NCI-H69 (cell line): Measurements from ENCODE around the gene HIVEP1.
"Not testable (repeated sequence)": the region's sequence is repeated elsewhere in the genome, so short reads cannot be mapped to it uniquely, and the experiment has no call there.

Experiments
- DNase-seq: peaks from one replicate; lab custom pipeline; 2025; lab: John Stamatoyannopoulos, UW

The HIVEP1 gene

DNA sequence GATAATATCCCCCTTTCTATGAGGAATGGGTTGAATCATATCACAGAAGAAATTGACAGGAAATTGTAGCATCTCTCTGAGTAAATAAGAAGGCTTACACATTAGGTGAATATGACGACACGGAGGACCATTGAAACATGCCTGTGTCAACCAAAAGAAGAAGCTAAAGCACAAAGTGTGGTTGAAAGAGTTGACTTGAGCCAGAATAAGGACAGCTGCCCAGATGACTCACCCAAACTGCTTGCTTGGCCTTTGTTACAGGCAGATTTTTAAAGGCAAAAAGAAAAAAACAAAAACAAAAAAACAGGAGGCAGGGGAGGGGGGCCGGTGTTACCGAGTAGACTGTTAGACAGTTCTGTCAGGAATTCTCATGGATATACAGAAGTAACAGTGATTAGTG lies 148.2 kb downstream of the HIVEP1 start:
- DNase-seq, result no peak

DNA sequence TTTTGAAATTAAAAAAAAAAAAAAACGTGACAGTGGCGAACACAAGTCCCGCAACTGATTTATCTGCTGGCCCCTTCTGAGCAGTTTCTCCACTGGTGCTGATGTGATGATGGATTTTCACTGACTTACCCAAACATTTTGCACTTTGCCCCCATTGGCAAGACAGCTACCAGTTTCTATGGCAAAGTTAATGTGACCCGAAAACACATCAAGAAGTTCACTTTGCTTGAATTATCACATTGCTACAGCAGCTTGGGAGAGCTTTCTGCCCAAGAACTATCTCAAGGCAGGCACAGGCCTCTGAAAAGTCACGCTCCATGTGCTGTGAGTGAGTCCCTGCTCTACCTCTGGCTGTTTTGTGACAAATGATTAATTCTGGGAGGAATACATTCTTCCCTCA lies 150.1 kb downstream of the HIVEP1 start:
- no peak for DNase-seq

DNA sequence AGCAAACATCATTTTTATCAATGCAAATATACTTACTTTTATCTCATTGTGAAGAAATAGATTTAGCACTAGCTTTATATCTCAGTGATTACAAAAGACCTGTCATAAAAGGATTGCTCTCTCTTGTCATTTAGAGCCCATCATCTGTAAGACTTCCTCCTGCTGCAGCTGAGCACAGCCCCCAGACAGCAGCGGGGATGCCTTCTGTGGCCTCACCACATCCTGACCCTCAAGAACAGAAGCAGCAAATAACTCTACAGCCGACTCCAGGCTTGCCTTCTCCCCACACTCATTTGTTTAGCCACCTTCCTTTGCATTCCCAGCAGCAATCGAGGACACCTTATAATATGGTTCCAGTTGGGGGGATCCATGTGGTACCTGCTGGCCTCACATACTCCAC lies 151.0 kb downstream of the HIVEP1 start:
- no peak for DNase-seq

DNA sequence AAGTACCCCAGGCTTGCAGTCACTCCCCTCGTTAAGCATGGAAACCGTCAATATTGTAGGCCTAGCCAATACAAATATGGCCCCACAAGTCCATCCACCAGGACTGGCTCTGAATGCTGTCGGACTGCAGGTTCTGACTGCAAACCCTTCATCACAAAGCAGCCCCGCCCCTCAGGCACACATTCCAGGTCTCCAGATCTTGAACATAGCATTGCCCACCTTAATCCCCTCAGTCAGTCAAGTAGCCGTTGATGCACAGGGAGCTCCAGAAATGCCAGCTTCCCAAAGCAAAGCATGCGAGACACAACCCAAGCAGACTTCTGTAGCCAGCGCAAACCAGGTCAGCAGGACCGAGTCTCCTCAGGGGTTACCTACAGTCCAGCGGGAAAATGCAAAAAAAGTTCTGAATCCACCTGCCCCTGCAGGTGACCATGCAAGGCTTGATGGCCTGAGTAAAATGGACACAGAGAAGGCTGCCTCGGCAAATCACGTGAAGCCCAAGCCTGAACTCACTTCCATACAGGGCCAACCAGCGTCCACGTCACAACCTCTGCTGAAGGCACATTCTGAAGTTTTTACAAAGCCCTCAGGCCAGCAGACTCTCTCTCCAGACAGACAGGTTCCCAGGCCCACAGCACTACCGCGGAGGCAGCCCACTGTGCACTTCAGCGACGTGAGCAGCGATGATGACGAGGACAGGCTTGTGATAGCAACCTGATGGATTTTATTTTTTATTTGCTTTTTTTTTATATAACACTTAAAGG lies 151.8 kb downstream of the HIVEP1 start:
- no peak for DNase-seq

GRCh38 chr6:12164508-12164770 lies 152.3 kb downstream of the HIVEP1 start:
- DNase-seq, result no peak

- DNase-seq, result no peak
These were observed 153.2 kb downstream of the HIVEP1 start for GRCh38 chr6:12165297-12165696.

DNA sequence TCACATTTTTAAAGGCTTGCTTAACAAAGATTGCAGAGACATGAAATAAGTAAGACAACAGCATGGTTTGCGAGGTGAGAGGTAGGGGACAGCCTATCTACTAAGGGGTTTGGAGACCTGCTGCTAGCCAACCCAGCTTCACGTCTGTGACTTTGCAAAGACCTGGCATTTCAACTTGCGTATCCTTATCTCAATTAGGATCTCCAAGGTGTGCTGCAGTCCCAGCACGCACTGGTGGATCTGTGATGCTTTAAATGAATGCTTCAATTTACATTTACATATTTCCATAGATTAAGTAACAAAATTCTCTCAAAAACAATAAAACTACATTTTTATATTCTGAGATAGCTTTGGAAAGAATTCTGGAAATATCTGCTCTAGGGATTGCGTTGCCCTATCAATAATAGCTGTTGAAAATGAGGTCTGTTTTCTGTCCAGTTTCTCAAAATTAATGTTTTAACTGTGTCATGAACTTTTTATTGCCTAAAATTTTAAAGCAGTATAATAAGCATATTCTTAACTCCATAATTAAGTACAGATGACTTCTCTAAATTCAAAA lies 153.7 kb downstream of the HIVEP1 start:
- no peak for DNase-seq

DNA sequence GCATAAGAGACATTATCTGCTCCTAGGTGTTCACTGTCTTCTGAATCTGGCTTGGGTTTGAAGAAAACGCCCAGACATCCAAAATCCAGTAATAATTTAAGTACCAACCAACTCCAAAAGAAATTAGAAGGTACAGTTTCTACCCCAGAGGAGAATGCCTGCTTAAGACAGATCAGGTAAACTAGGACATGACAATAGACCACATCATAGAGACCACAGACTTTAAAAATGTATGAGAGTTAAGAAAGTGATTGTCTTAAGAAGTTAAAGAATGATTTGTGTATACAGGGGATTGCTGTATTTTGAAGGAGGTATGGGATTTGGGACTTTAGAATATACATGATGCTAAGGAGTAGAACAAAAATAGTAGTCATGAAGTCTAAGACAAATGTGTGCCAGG lies 157.3 kb downstream of the HIVEP1 start:
- DNase-seq, result no peak

GRCh38 chr6:12170351-12171092 lies 158.4 kb downstream of the HIVEP1 start:
- DNase-seq, result no peak

DNA sequence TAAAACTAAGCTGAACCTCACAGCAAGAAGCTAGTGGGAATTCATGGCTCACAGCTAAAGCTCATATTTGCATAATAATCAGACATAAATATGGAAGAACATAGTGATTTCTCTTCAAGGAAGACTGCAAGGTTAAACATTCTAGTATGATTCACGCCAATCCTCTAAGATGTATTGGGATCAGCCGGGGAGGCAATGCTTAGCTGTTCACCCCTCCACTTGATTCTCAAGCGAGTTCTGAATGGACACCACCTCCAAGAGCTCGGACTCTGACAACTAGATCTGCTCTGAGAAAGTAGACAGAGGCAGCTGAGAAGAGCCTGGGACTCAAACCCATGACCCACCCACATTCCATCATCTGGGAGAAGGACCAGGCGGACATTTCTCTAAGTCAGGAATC lies 159.6 kb downstream of the HIVEP1 start:
- DNase-seq, result no peak

- peak; percentile 34 for DNase-seq
These were observed 160.5 kb downstream of the HIVEP1 start for GRCh38 chr6:12172572-12172971.

- no peak for DNase-seq
These were observed 161.1 kb downstream of the HIVEP1 start for GRCh38 chr6:12173181-12173580.

- no peak for DNase-seq
These were observed 161.5 kb downstream of the HIVEP1 start for GRCh38 chr6:12173661-12174060.

- no peak for DNase-seq
These were observed 162.8 kb downstream of the HIVEP1 start for GRCh38 chr6:12174878-12175277.

GRCh38 chr6:12175626-12176025 lies 163.5 kb downstream of the HIVEP1 start:
- DNase-seq, result no peak

GRCh38 chr6:12176782-12177181 lies 164.7 kb downstream of the HIVEP1 start:
- not testable (repeated sequence) for DNase-seq

- DNase-seq, result peak; percentile 17
These were observed 166.4 kb downstream of the HIVEP1 start for GRCh38 chr6:12178521-12178920.

GRCh38 chr6:12181481-12181880 lies 169.4 kb downstream of the HIVEP1 start:
- no peak for DNase-seq

GRCh38 chr6:12182676-12183075 lies 170.6 kb downstream of the HIVEP1 start:
- peak; percentile 26 for DNase-seq

DNA sequence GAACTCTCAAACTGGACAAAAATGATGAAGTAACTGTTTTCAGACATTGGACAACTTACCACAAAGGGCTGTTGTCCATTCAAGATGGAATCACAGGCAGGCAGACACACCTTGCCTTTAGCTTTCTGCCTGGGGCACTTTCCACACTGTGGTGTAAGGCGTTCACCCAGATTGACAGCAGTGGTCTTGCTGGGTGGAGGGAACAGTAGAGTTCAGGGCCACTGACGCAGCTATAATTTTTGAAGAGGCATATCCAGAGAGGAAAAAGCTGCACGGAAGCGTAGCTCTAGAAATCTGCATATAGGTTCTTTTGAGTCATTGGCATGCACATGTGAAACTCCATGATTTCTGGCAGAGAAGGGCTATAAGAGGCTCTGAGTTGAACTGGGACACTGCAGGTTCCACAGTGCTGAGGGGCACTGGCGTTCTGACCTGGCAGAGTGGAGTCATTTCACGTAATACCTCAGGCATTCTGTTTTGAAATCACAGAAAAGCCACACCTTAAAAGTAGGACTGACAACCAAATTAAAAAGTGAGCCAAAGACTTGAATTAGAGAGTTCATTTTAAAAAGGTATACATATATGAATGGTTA lies 173.1 kb downstream of the HIVEP1 start:
- peak; percentile 75 for DNase-seq

DNA sequence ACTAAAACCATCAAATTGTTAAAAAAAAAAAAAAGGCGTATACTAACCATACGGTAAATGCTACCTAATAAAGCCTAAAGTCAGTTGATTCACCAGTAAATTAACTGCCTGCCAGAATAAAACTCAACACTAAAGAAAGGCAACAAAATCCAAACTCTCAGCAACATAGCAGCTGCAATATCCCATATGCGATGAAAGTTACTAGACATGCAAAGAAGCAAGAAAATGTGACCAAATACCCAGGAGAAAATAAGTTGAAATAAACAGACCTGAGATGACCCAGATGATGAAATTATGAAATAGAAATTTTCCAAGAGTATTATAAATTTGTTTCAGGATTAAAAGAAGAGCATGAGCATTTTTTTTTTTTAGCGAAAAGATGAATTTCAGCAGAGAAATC lies 174.4 kb downstream of the HIVEP1 start:
- no peak for DNase-seq

DNA sequence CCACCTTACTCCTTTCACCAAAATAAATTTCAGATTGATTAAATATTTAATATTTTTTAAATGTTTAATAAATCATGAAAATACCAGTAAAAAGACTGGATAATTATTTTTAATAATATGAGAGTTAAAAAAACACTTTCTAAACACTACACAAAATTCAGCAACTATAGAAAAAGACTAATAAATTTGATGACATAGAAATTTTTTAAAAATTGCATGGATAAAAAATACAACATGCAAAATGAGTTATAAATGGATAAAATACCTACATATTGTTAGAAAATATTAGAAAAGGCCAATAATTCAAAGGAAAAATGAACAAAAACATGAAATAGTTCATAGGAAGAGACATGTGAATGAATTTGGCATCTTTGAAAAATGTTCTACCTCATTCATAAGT lies 177.0 kb downstream of the HIVEP1 start:
- no peak for DNase-seq

DNA sequence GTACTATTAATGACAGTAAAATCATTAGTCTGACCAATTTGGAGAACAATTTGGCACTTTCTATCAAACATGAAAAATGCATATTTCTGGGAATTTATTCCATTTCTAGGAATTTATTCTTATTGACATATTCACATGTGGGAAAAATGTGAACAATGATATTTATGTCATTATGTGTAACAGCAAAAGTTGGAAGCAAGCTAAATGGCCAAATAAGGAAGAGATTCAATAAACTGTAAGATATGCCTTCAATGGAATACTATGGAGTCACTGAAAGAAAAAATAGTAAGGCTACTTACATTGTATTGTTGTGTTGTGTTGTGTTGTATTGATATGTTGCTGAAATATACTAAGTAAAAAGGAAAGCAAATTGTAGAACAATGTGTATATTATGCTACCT lies 177.5 kb downstream of the HIVEP1 start:
- DNase-seq, result no peak
